GM20000 (cell line): ENCODE measurements around the gene AGAP1.
"Not testable (repeated sequence)": the region's sequence is repeated elsewhere in the genome, so short reads cannot be mapped to it uniquely, and the experiment has no call there.

Source experiments
- DNase-seq: peaks from one replicate; pipeline ENCODE4 v3.0.0; 2012; ENCODE audit warnings: low spot score
- TF ChIP-seq, protein P1 (sequence below): IDR thresholded peaks from 2 replicates; pipeline ENCODE4 v1.5.1; 2012; ENCODE audit warnings: mild to moderate bottlenecking, control low read depth; ENCODE audit errors: extremely low read depth, missing control alignments

The AGAP1 gene

GRCh38 chr2:236131073-236131692, 637.3 kb downstream of the AGAP1 start:
- TF ChIP-seq, protein P1, sequence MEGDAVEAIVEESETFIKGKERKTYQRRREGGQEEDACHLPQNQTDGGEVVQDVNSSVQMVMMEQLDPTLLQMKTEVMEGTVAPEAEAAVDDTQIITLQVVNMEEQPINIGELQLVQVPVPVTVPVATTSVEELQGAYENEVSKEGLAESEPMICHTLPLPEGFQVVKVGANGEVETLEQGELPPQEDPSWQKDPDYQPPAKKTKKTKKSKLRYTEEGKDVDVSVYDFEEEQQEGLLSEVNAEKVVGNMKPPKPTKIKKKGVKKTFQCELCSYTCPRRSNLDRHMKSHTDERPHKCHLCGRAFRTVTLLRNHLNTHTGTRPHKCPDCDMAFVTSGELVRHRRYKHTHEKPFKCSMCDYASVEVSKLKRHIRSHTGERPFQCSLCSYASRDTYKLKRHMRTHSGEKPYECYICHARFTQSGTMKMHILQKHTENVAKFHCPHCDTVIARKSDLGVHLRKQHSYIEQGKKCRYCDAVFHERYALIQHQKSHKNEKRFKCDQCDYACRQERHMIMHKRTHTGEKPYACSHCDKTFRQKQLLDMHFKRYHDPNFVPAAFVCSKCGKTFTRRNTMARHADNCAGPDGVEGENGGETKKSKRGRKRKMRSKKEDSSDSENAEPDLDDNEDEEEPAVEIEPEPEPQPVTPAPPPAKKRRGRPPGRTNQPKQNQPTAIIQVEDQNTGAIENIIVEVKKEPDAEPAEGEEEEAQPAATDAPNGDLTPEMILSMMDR: no peak
- DNase-seq: peak; percentile 52

GRCh38 chr2:236133410-236134012, 639.7 kb downstream of the AGAP1 start:
- TF ChIP-seq, protein P1: no peak
- no peak for DNase-seq

GRCh38 chr2:236136538-236136937, 642.7 kb downstream of the AGAP1 start:
- TF ChIP-seq, protein P1: no peak
- DNase-seq: no peak

- no peak for DNase-seq
- TF ChIP-seq, protein P1: no peak
Observed at GRCh38 chr2:236137066-236137465, 643.2 kb downstream of the AGAP1 start.

- not testable (repeated sequence) for DNase-seq
Observed at GRCh38 chr2:236141616-236142015, 647.8 kb downstream of the AGAP1 start.

- no peak for DNase-seq
- TF ChIP-seq, protein P1: no peak
Observed at GRCh38 chr2:236143811-236144210, 650.0 kb downstream of the AGAP1 start.

GRCh38 chr2:236146436-236146835, 652.6 kb downstream of the AGAP1 start:
- TF ChIP-seq, protein P1: no peak
- DNase-seq: no peak

- TF ChIP-seq, protein P1: no peak
- no peak for DNase-seq
Observed at GRCh38 chr2:236155406-236155805, 661.6 kb downstream of the AGAP1 start.
